GM10266 (cell line): Measurements from ENCODE around the gene SUB1.
A peak's percentile ranks its signal among the peaks of the same experiment; 100 is the strongest.
"Not testable (repeated sequence)": the region's sequence is repeated elsewhere in the genome, so short reads cannot be mapped to it uniquely, and the experiment has no call there.

ENCODE experiments used
- DNase-seq: peaks from one replicate; pipeline ENCODE4 v3.0.0; 2012; ENCODE audit errors: extremely low spot score
- CTCF ChIP-seq: IDR thresholded peaks from 2 replicates; pipeline ENCODE4 v1.5.1; 2012; ENCODE audit warnings: mild to moderate bottlenecking, low read depth; ENCODE audit not compliant: control insufficient read depth, insufficient read depth; ENCODE audit errors: missing control alignments

SUB1 gene

GRCh38 chr5:32572778-32573480 is 12.4 kb upstream of the SUB1 start:
- no peak for TF ChIP-seq CTCF
- DNase-seq: peak; percentile 56

- DNase-seq: not testable (repeated sequence)
Measured at GRCh38 chr5:32573481-32573854, 11.9 kb upstream of the SUB1 start.

- TF ChIP-seq CTCF: no peak
- DNase-seq: no peak
Measured at GRCh38 chr5:32574540-32575175, 10.7 kb upstream of the SUB1 start.

GRCh38 chr5:32578363-32578762 is 7.0 kb upstream of the SUB1 start:
- no peak for DNase-seq
- TF ChIP-seq CTCF: no peak

GRCh38 chr5:32578764-32579163 is 6.6 kb upstream of the SUB1 start:
- no peak for TF ChIP-seq CTCF
- no peak for DNase-seq

- DNase-seq: no peak
- no peak for TF ChIP-seq CTCF
Measured at GRCh38 chr5:32581010-32581785, 4.2 kb upstream of the SUB1 start.

GRCh38 chr5:32583582-32584232 is 1.6 kb upstream of the SUB1 start:
- DNase-seq: peak; percentile 72
- no peak for TF ChIP-seq CTCF
